CD1c-positive myeloid dendritic cell (primary cell): ENCODE data around the gene YTHDC2.

Experiments used
- DNase-seq: peaks from one replicate; pipeline ENCODE4 v3.0.0-alpha.2; 2016; ENCODE audit errors: extremely low spot score

Gene YTHDC2

GRCh38 chr5:113520429-113520828, 6.9 kb downstream of the YTHDC2 start:
- no peak for DNase-seq

GRCh38 chr5:113520899-113521298, 7.4 kb downstream of the YTHDC2 start:
- DNase-seq: no peak

- no peak for DNase-seq
Measured at GRCh38 chr5:113523168-113523567, 9.7 kb downstream of the YTHDC2 start.

DNA sequence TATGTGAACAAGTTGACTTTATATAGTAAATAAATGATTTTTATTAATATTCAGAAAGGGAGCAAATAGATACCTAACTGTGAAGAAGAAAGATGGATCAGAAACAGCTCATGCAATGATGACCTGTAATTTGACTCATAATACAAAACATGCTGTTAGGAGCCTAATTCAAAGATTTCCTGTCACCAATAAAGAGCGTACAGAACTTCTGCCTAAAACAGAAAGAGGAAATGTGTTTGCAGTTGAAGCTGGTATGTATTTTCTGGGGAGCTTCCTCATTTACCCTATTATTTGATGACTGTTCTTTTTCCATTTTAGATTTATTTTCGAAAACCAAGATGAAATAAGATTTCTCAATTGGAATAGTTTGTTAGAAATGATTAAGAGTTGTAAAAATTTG, 11.4 kb downstream of the YTHDC2 start:
- peak; percentile 77 for DNase-seq

- DNase-seq: no peak
Measured at GRCh38 chr5:113526421-113526820, 12.9 kb downstream of the YTHDC2 start.

GRCh38 chr5:113527746-113528145, 14.3 kb downstream of the YTHDC2 start:
- DNase-seq: no peak

DNA sequence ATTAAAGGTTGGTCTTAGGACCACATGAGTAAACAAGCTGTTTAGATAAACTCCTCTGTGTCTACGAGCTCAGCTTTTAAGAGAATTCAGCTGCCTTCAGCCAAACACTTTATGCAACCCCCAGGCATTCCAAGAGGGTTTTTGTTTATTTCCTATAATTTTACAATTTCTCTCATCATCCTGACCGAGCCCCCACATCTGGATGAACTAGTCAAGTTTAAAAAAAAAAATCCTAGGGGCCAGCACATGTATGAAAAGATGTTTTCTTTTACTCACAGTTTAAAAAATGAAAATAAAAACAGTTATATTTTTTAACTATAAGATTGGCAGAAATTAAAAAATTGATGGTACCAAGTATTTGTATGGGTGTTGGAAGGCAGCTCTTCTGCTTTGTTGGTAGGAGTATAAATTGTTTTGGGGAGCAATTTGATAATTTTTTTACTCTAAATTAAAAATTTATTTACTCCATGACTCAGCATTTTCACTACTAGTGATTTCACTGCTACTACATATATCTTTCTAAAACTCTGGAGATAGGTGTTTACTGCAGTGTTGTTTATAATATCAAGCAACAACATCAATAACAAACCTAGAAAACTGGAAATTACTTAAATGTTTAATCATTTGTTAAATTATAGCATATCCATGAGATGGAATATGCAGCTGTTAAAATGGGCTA, 18.1 kb downstream of the YTHDC2 start:
- no peak for DNase-seq

DNA sequence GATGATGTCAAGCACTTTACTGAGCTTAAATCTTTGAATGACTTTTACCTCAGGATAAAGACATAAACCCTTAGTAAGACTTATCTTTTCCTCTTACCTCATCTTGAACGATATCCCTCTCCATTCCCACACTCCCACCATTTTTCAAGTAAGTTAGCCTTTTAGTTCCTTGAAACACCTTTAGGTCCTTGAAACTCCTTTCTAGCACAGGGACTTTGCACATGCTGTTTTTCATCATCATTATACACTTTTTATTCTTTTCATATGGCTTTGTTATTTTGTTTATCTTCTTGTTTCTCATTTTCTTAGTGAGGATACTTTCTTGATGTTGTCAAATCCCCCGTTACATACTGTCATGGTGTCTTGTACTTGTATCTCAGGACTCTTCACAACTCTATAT, 24.8 kb downstream of the YTHDC2 start:
- DNase-seq: no peak

GRCh38 chr5:113546703-113547183, 33.2 kb downstream of the YTHDC2 start:
- no peak for DNase-seq

GRCh38 chr5:113548396-113548795, 34.9 kb downstream of the YTHDC2 start:
- DNase-seq: no peak

DNA sequence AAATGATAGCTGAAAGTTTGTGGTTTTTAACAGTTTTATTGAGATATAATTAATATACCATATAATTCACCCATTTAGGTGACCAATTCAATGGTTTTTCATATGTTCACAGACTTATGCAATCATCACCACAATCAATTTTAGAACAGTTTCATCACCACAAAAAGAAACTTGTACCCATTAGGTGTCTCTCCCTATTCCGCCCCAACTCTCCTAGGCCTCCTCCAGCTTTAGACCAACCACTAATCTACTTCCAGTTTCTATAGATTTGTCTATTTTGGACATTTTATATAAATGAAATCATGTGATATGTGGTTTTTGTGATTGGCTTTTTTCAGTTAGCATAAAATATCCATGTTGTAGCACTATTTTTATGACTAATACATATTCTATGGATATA, 38.6 kb downstream of the YTHDC2 start:
- no peak for DNase-seq

DNA sequence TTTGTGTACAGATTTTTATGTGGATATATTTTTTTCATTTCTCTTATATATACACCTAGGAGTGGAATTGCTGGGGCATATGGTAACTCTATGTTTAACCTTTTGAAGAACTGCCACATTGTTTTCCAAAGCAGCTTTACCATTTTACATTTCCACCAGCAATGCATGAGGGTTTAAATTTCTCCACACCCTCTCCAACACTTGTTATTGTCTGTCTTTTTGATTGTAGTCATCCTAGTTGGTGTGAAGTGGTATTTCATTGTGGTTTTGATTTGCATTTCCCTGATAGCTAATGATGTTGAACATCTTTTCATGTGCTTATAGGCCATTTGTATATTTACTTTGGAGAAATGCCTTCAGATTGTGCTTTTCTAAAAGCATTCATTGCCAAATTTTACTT, 39.1 kb downstream of the YTHDC2 start:
- no peak for DNase-seq

DNA sequence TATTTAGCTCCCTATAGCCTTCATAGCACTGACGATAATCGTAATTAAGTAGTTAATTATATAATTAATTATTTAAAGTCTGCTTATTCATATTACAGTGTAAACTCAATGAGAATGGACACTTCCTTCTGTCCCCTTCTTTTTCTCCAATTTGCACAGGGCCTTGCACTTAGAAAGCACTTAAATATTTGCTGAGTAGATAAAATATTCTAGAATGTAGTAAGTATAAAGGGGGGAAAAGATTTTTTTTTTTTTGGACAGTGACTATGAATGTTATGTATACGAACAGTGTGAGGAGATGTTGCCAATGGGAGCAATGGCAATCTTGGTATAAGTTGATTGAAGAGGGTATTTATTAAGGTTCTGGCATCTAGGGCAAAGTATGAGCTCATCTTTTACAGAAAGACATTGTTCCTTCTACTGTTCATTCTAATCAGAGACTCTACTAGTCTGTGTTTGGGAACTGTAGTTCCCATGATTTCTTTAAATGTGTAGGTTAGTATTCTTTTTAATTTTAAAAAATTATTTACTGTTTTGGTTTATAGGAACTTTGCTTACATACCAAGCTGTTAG, 49.4 kb downstream of the YTHDC2 start:
- DNase-seq: no peak

DNA sequence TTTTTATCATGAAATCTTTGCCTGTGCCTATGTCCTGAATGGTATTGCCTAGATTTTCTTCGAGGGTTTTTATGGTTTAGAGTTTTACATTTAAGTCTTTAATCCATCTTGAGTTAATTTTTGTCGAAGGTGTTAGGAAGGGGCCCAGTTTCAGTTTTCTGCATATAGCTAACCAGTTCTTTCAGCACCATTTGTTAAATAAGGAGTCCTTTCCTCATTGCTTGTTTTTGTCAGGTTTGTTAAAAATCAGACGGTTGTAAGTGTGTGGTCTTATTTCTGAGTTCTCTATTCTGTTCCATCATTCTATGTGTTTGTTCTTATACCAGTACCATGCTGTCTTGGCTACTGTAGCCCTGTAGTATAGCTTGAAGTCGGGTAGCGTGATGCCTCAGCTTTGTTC, 55.9 kb downstream of the YTHDC2 start:
- no peak for DNase-seq

- DNase-seq: no peak
Measured at GRCh38 chr5:113572716-113573115, 59.2 kb downstream of the YTHDC2 start.

- DNase-seq: no peak
Measured at GRCh38 chr5:113574417-113574816, 60.9 kb downstream of the YTHDC2 start.

- no peak for DNase-seq
Measured at GRCh38 chr5:113575074-113575473, 61.6 kb downstream of the YTHDC2 start.

GRCh38 chr5:113578091-113578490, 64.6 kb downstream of the YTHDC2 start:
- DNase-seq: no peak

GRCh38 chr5:113581388-113581787, 67.9 kb downstream of the YTHDC2 start:
- no peak for DNase-seq

- DNase-seq: no peak
Measured at GRCh38 chr5:113598150-113598549, 84.7 kb downstream of the YTHDC2 start.

- DNase-seq: no peak
Measured at GRCh38 chr5:113598926-113599325, 85.4 kb downstream of the YTHDC2 start.

DNA sequence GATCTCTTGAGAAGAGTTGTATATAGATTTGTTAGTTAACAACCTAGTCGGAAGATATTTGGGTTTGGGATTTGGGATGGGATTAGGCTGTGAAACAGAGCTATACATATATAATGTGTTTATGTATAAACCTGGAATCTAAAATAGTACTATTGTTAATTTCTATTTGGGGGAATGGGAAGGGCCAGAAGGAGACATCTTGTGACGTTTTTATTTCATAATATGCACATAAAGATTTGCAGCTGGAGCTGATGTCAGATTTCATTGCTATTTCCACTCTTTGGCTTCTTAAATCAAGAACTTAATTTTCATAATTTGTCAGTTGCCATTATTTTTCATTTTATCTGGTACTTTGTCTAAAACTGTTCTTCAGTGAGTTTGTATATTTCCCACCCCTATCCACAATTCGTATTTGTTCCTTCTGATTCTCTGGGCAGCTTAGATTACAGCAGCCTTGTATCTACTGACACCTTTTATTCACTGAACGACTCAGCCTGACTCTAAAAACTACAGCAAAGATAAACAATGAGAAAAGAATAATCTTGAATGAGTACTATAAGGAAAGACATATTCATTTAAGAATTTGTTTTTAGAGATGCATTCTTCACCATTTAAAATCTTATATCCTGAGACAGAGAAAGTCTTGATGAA, 86.9 kb downstream of the YTHDC2 start:
- DNase-seq: no peak

DNA sequence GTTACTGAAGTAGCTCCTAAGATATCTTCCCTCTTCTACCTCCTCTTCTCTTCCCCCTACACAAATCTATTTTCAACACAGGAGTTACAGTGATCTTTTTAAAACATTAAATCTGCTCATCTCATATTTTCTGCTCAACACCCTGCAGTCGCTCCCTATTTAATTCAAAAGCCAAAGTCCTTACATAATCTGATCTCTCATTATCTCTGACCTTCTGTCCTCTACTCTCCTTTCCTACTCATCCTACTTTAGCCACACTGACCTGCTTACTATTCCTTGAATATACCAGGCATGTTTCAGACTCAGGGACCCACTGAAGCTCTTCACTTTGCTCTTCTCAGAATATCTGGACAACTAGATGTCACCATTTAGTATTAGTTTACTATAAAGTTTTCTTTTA, 87.9 kb downstream of the YTHDC2 start:
- no peak for DNase-seq
